B cell (primary cell): ENCODE measurements around the gene IP6K2. TPM values are rescaled to one million over a fixed set of nuclear protein-coding genes. Genes with fewer than 3 reads are reported as not detected.

Source experiments
- ATAC-seq: fragments of 200-7000 bp; cut with Tn5 transposase; one replicate; pipeline ENCODE4 v1.10.0; 2021; ENCODE audit warnings: low read depth, mild to moderate bottlenecking, moderate number of reproducible peaks, moderate library complexity
- CTCF ChIA-PET: fragments of 350-600 bp; sonication (Branson Sonifier 250); formaldehyde crosslinking; loops from one replicate; lab custom pipeline; 2021; ENCODE audit warnings: antibody characterized with exemption, inconsistent platforms; lab: Charles Lee
- POLR2A ChIA-PET: fragments of 350-600 bp; sonication (Branson Sonifier 250); formaldehyde crosslinking; loops from one replicate; lab custom pipeline; 2021; ENCODE audit warnings: antibody characterized with exemption; lab: Charles Lee
- DNase-seq: peaks from one replicate; pipeline ENCODE4 v3.0.0; 2013
- H2AFZ ChIP-seq: 2 replicates; pipeline ENCODE4 v1.6.1; 2012; ENCODE audit warnings: mild to moderate bottlenecking, low read depth, low read length; ENCODE audit not compliant: insufficient read depth, poor library complexity, severe bottlenecking
- H3K27ac ChIP-seq, 2 donors: 1 replicate in 1 of 2; 2 replicates in 1 of 2; pipeline ENCODE4 v1.5.1; 2012 to 2013; ENCODE audit warnings: low read length in 2 of 2, mild to moderate bottlenecking in 2 of 2, moderate library complexity in 1 of 2
- H3K27me3 ChIP-seq, 4 experiments: fragments of 200-600 bp in 1 of 4; sonication (generic) in 1 of 4; replicated peaks in 1 of 4; 1 replicate in 2 of 4; 2 replicates in 2 of 4; pipeline versions ENCODE4 v1.6.1 to v1.7.0; 2013 to 2016; ENCODE audit warnings: low read length in 3 of 4, mild to moderate bottlenecking in 2 of 4, mixed read lengths in 1 of 4, moderate library complexity in 1 of 4; ENCODE audit not compliant: insufficient read depth in 4 of 4, control insufficient read depth in 3 of 4; ENCODE audit errors: control extremely low read depth in 1 of 4
- H3K36me3 ChIP-seq, 2 experiments: replicated peaks in 1 of 2; 1 replicate in 1 of 2; 2 replicates in 1 of 2; pipeline versions ENCODE4 v1.6.1 to v1.7.1; 2013; ENCODE audit warnings: low read length in 1 of 2; ENCODE audit not compliant: insufficient read depth in 2 of 2, control insufficient read depth in 1 of 2; ENCODE audit errors: control extremely low read depth in 1 of 2, extremely low read depth in 1 of 2
- H3K4me1 ChIP-seq, 2 donors: fragments of 200-600 bp in 1 of 2; sonication (generic) in 1 of 2; 1 replicate in 1 of 2; 2 replicates in 1 of 2; pipeline versions ENCODE4 v1.5.1 to v1.6.1; 2013 to 2017; ENCODE audit warnings: low read length in 2 of 2; ENCODE audit not compliant: control insufficient read depth in 2 of 2, insufficient read depth in 2 of 2
- H3K4me2 ChIP-seq: replicated peaks from 2 replicates; pipeline ENCODE3; 2012; ENCODE audit warnings: mild to moderate bottlenecking, low read depth, low read length; ENCODE audit not compliant: poor library complexity, severe bottlenecking
- H3K4me3 ChIP-seq, 5 experiments: fragments of 200-600 bp in 1 of 5; sonication (generic) in 1 of 5; 1 replicate in 3 of 5; 2 replicates in 2 of 5; pipeline versions ENCODE4 v1.5.1 to v1.7.0; 2011 to 2016; ENCODE audit warnings: low read length in 4 of 5, mild to moderate bottlenecking in 4 of 5, low read depth in 2 of 5, control low read depth in 1 of 5, moderate library complexity in 1 of 5; ENCODE audit not compliant: insufficient read depth in 1 of 5; ENCODE audit errors: control extremely low read depth in 1 of 5, extremely low read depth in 1 of 5
- H3K79me2 ChIP-seq: fragments of 200-600 bp; sonication (generic); one replicate; pipeline ENCODE4 v1.6.0; 2016; ENCODE audit warnings: low read length; ENCODE audit not compliant: control insufficient read depth, insufficient read depth
- H3K9ac ChIP-seq: fragments of 200-600 bp; sonication (generic); 2 replicates; pipeline ENCODE4 v1.6.1; 2017; ENCODE audit warnings: mild to moderate bottlenecking, low read length, moderate library complexity
- H3K9me3 ChIP-seq, 3 donors: one replicate each; pipeline versions ENCODE4 v1.6.1 to v1.7.1; 2013; ENCODE audit warnings: low read length in 2 of 3; ENCODE audit not compliant: control insufficient read depth in 2 of 3, insufficient read depth in 1 of 3; ENCODE audit errors: control extremely low read depth in 1 of 3
- H4K20me1 ChIP-seq: 2 replicates; pipeline ENCODE4 v1.6.0; 2012; ENCODE audit warnings: mild to moderate bottlenecking, low read length; ENCODE audit not compliant: insufficient read depth, control insufficient read depth, poor library complexity, severe bottlenecking
- H3K27ac Mint-ChIP-seq: one replicate; pipeline ENCODE4 v1.8.0; 2021; ENCODE audit warnings: mixed read lengths
- H3K27me3 Mint-ChIP-seq: one replicate; pipeline ENCODE4 v1.8.0; 2021; ENCODE audit warnings: mixed read lengths
- H3K4me1 Mint-ChIP-seq: one replicate; pipeline ENCODE4 v1.8.0; 2021; ENCODE audit warnings: mixed read lengths
- H3K4me3 Mint-ChIP-seq: one replicate; pipeline ENCODE4 v1.8.0; 2021; ENCODE audit warnings: mixed read lengths
- H3K9me3 Mint-ChIP-seq: one replicate; pipeline ENCODE4 v1.8.0; 2022; ENCODE audit warnings: mixed read lengths; ENCODE audit not compliant: insufficient read depth
- CTCF ChIP-seq: fragments of 200-600 bp; IDR thresholded peaks from one replicate; pipeline ENCODE4 v1.8.0; 2022; ENCODE audit warnings: antibody characterized with exemption, mild to moderate bottlenecking
- EZH2 ChIP-seq: IDR thresholded peaks from 2 replicates; pipeline ENCODE4 v1.6.1; 2012; ENCODE audit warnings: borderline replicate concordance, low read depth, mild to moderate bottlenecking, moderate library complexity, low read length; ENCODE audit not compliant: insufficient read depth, poor library complexity, severe bottlenecking
- WGBS: methylation state at CpG from one replicate; pipeline ENCODE4 v1.1.5; 2013; ENCODE audit warnings: missing lambda C conversion rate; ENCODE audit not compliant: insufficient coverage; 5-methylcytosine and 5-hydroxymethylcytosine counted together
- intact Hi-C: fragments of 100-400 bp; cut with micrococcal nuclease; formaldehyde crosslinking; loops from one replicate; pipeline ENCODE4 v1.10.0; 2022
- polyA plus RNA-seq: library from polyadenylated mRNA; depleted of rRNA; stranded (reverse); fragments of >200 nt; gene quantifications from 2 replicates; pipeline ENCODE4 v1.2.3, GENCODE V29; 2012
- total RNA-seq, 2 donors: library from RNA; stranded (reverse); fragments of 120-200 nt in 1 of 2; gene quantifications; 1 replicate in 1 of 2; 2 replicates in 1 of 2; pipeline versions ENCODE4 v1.2.3 to v1.2.4, GENCODE V29; 2013 to 2022

IP6K2 gene
- total and polyA plus RNA-seq, 2 donors (not counting 1 experiment from before 2014, with no cell fraction given) = 132 to 140 TPM

- CTCF ChIA-PET = interaction anchor here (1.1 to 1.4 kb wide), 2 partner anchors 11 to 238 kb away, joined by 3 read pairs; partner anchors contain the start of gene NCKIPSD
- no peaks in the 10 kb centered on the region for H3K9me3 Mint-ChIP-seq
- no peaks in the 10 kb centered on the region for H4K20me1 ChIP-seq
- H3K4me3 ChIP-seq = no peak overlapping the region
- no peak overlapping the region for H3K27ac ChIP-seq
- no peak overlapping the region for H3K27ac Mint-ChIP-seq
- H3K27me3 ChIP-seq = no peaks in the 10 kb centered on the region
- no peak for TF ChIP-seq EZH2
- no peak for TF ChIP-seq CTCF
- H3K4me3 Mint-ChIP-seq = no peak overlapping the region
- no peak overlapping the region for H3K9ac ChIP-seq
- H3K4me1 Mint-ChIP-seq = peaks cover 17% of the 10 kb centered on the region
- ATAC-seq = no peak
- no peak overlapping the region for H3K4me2 ChIP-seq
- POLR2A ChIA-PET = interaction anchor here (0.5 kb wide), 1 partner anchor 235 kb away, joined by 3 read pairs; the partner anchor contains the start of genes CCDC51 and TMA7
- H3K27me3 Mint-ChIP-seq = no peaks in the 10 kb centered on the region
- peaks cover 0 to 7% of the 10 kb centered on the region in 2 experiments for H3K36me3 ChIP-seq
- DNase-seq = no peak
- no peaks in the 10 kb centered on the region for H3K9me3 ChIP-seq
- H3K79me2 ChIP-seq = no peaks in the 10 kb centered on the region
- H3K4me1 ChIP-seq = peaks cover 15 to 22% of the 10 kb centered on the region in 2 donors
- H2AFZ ChIP-seq = no peak overlapping the region
- intact Hi-C loops = no loop called here
- 97% methylated on average over 8 of the region's 9 CpGs for WGBS
These were observed 42.5 kb downstream of the IP6K2 start for GRCh38 chr3:48674505-48674904.

GRCh38 chr3:48672522-48672921 is 44.5 kb downstream of the IP6K2 start:
- no peak overlapping the region for H3K9ac ChIP-seq
- ChIA-PET CTCF (no interaction called here), POLR2A (no interaction called here)
- no peaks in the 10 kb centered on the region for H3K27me3 ChIP-seq
- Mint-ChIP-seq H3K4me1 (peaks cover 13% of the 10 kb centered on the region), H3K9me3 (no peaks in the 10 kb centered on the region), H3K27me3 (no peaks in the 10 kb centered on the region), H3K27ac (no peak overlapping the region), H3K4me3 (peak overlapping the region; percentile 1)
- H2AFZ ChIP-seq = no peak overlapping the region
- intact Hi-C loops = no loop called here
- peak; percentile 41 for DNase-seq
- H3K4me1 ChIP-seq = peaks cover 10 to 12% of the 10 kb centered on the region in 2 donors
- H4K20me1 ChIP-seq = no peaks in the 10 kb centered on the region
- no peak overlapping the region for H3K4me3 ChIP-seq
- ATAC-seq = peak; percentile 28
- no CpG with 5 or more reads among the region's 1 CpG for WGBS
- H3K9me3 ChIP-seq = no peaks in the 10 kb centered on the region
- H3K36me3 ChIP-seq = peaks cover 0 to 2% of the 10 kb centered on the region in 2 experiments
- TF ChIP-seq EZH2 = no peak
- no peak for TF ChIP-seq CTCF
- peak overlapping the region; percentile 40 for H3K4me2 ChIP-seq
- H3K27ac ChIP-seq = no peak overlapping the region
- H3K79me2 ChIP-seq = no peaks in the 10 kb centered on the region
